ENCODE measurements around the gene SMIM29. TPM values are rescaled to one million over a fixed set of nuclear protein-coding genes. Genes with fewer than 3 reads are reported as not detected.

SMIM29 gene
- total and polyA plus RNA-seq, 10 of the 15 experiments (the other 5 are each of a cell fraction or from before 2014, with no cell fraction given): 7.1 to 30.0 (median 16.2) TPM

DNA sequence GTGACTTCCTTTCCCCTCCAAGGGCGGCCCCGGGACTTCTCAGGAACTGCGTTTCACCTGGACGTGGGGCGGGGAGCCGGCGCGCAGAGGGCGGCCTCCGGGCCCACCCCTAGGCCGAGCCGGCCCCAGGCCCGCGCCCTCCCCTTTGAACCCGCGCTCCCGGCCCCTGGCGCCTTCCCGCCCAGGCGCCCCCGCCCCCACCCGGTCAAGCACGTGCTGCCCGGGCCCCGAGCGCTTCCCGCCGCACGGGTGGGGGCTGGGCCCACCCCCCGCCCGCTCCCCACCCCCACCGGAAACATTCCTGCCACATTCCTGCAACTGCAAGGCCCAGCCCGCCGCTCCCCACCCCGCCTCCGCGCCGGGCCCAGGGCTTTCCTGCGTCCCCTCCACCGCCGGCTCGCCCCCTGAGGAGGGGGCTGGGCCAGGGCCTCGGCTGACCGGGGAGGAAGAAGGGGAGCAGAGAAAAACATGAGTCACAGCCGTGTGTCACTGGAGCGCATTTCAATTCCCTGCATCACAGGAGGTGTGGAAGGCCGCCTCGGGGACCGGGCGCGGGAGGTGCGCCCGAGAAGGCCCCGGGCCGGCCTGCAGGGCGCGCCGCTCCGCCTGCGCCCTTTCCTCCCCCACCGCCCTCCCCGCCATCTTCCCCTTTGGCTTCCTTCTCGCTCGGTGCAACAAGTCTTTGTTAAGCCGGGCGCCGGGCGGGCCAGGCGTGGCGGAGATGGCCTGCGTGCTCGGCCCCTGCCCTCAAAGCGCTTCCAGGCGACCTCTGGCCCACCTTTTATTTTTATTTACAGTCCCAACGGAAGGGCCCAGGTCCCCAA is 13.3 kb downstream of the SMIM29 start:
- in situ Hi-C loops (cut with MboI): loop anchor here (25.0 kb wide), 1 partner anchor 377 kb away; no protein-coding TSS in a partner anchor
- peaks cover 19% of the 10 kb centered on the region for H3K4me1 ChIP-seq (ENCODE audit: control insufficient read depth, insufficient read depth, low read length)
- peak overlapping the region; percentile 88 for H3K27ac ChIP-seq (ENCODE audit: control insufficient read depth, insufficient read depth)
- H2AFZ ChIP-seq (ENCODE audit: control insufficient read depth, low read depth, low read length): peak overlapping the region; percentile 71
- ATAC-seq: peak; percentile 39
- RAD21 ChIA-PET (ENCODE audit: unreplicated experiment): interaction anchor here (2.1 kb wide), 1 partner anchor 13 kb away, joined by 11 read pairs; the partner anchor contains the start of gene SMIM29
- CTCF ChIA-PET: no interaction called here
- SMC1A ChIA-PET (ENCODE audit: uncharacterized antibody, unreplicated experiment): interaction anchor here (1.0 to 1.3 kb wide), 2 partner anchors 11 to 180 kb away, joined by 4 to 10 read pairs; no protein-coding TSS in a partner anchor
- peaks cover 35% of the 10 kb centered on the region for H3K79me2 ChIP-seq (ENCODE audit: control insufficient read depth, insufficient read depth, low read length)
- peaks cover 1% of the 10 kb centered on the region in 2 experiments; a peak in 3 of 4 replicates for H3K36me3 ChIP-seq (ENCODE audit: control insufficient read depth in 2 of 2, insufficient read depth in 2 of 2, low read length in 1 of 2)
- H3K9ac ChIP-seq (ENCODE audit: control insufficient read depth, insufficient read depth, low read length): peak overlapping the region; percentile 85
- intact Hi-C loops (cut with micrococcal nuclease; ENCODE audit: unreplicated experiment): loop anchor here (1.0 kb wide), 1 partner anchor 11 kb away; no protein-coding TSS in a partner anchor
- no peaks in the 10 kb centered on the region for H3K27me3 ChIP-seq (replicated peaks in 1 of 2; ENCODE audit: control insufficient read depth in 2 of 2, insufficient read depth in 2 of 2, low read length in 1 of 2)
- no TSS peak for BruUV-seq (replicated peaks)
- POLR2A ChIA-PET: interaction anchor here (1.3 kb wide), 3 partner anchors 11 to 187 kb away, joined by 3 to 11 read pairs (median 6); no protein-coding TSS in a partner anchor
- no peak for DNase-seq (ENCODE audit: low read depth, low spot score)
- WGBS (ENCODE audit: insufficient coverage, insufficient replicate concordance, low lambda C conversion rate, missing lambda C conversion rate): 9% methylated on average over 35 of the region's 75 CpGs
- H4K20me1 ChIP-seq (ENCODE audit: control insufficient read depth, insufficient read depth): peaks cover 5% of the 10 kb centered on the region; the same call in 1 of the 2 replicates
- peak overlapping the region; percentile 65 for H3K4me2 ChIP-seq (ENCODE audit: control insufficient read depth, insufficient read depth)
- no peak for FAIRE-seq
- peak overlapping the region; percentile 74 for H3K4me3 ChIP-seq
- no peaks in the 10 kb centered on the region for H3K9me3 ChIP-seq (replicated peaks; ENCODE audit: control insufficient read depth, insufficient read depth, low read length)
- TF ChIP-seq CBX5 (IDR thresholded peaks at IDR 0.05; ENCODE audit: low read depth): peak; percentile 15; the same call in 1 of the 2 replicates
- TF ChIP-seq BACH1 (IDR thresholded peaks at IDR 0.05; ENCODE audit: borderline replicate concordance): peak; percentile 87
- TF ChIP-seq DPF2 (IDR thresholded peaks at IDR 0.05): 0 out of 2 replicates have a peak, but pooled peaks have one; percentile 18
- TF ChIP-seq MXI1 (IDR thresholded peaks at IDR 0.05; ENCODE audit: low read depth, low read length): 0 out of 2 replicates have a peak, but pooled peaks have one; percentile 3
- 0 out of 2 replicates have a peak, but pooled peaks have one; percentile 6 for TF ChIP-seq SPI1 (IDR thresholded peaks at IDR 0.05; ENCODE audit: borderline replicate concordance, insufficient read depth, low read depth, low read length)
- peak; percentile 38; the same call in 1 of the 2 replicates for TF ChIP-seq LARP7 (IDR thresholded peaks at IDR 0.05)
- TF ChIP-seq BHLHE40 (IDR thresholded peaks at IDR 0.05; ENCODE audit: borderline replicate concordance in 1 of 2, low read depth in 2 of 2, low read length in 1 of 2): peak; percentile 79 to 85
- TF ChIP-seq, protein P1, sequence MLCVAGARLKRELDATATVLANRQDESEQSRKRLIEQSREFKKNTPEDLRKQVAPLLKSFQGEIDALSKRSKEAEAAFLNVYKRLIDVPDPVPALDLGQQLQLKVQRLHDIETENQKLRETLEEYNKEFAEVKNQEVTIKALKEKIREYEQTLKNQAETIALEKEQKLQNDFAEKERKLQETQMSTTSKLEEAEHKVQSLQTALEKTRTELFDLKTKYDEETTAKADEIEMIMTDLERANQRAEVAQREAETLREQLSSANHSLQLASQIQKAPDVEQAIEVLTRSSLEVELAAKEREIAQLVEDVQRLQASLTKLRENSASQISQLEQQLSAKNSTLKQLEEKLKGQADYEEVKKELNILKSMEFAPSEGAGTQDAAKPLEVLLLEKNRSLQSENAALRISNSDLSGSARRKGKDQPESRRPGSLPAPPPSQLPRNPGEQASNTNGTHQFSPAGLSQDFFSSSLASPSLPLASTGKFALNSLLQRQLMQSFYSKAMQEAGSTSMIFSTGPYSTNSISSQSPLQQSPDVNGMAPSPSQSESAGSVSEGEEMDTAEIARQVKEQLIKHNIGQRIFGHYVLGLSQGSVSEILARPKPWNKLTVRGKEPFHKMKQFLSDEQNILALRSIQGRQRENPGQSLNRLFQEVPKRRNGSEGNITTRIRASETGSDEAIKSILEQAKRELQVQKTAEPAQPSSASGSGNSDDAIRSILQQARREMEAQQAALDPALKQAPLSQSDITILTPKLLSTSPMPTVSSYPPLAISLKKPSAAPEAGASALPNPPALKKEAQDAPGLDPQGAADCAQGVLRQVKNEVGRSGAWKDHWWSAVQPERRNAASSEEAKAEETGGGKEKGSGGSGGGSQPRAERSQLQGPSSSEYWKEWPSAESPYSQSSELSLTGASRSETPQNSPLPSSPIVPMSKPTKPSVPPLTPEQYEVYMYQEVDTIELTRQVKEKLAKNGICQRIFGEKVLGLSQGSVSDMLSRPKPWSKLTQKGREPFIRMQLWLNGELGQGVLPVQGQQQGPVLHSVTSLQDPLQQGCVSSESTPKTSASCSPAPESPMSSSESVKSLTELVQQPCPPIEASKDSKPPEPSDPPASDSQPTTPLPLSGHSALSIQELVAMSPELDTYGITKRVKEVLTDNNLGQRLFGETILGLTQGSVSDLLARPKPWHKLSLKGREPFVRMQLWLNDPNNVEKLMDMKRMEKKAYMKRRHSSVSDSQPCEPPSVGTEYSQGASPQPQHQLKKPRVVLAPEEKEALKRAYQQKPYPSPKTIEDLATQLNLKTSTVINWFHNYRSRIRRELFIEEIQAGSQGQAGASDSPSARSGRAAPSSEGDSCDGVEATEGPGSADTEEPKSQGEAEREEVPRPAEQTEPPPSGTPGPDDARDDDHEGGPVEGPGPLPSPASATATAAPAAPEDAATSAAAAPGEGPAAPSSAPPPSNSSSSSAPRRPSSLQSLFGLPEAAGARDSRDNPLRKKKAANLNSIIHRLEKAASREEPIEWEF (IDR thresholded peaks at IDR 0.05; ENCODE audit: insufficient replicate concordance, low read depth, low read length): no peak
- TF ChIP-seq EZH2 (IDR thresholded peaks at IDR 0.05; ENCODE audit: borderline replicate concordance, control insufficient read depth, low read depth, low read length): no peak
- TF ChIP-seq, protein P2, sequence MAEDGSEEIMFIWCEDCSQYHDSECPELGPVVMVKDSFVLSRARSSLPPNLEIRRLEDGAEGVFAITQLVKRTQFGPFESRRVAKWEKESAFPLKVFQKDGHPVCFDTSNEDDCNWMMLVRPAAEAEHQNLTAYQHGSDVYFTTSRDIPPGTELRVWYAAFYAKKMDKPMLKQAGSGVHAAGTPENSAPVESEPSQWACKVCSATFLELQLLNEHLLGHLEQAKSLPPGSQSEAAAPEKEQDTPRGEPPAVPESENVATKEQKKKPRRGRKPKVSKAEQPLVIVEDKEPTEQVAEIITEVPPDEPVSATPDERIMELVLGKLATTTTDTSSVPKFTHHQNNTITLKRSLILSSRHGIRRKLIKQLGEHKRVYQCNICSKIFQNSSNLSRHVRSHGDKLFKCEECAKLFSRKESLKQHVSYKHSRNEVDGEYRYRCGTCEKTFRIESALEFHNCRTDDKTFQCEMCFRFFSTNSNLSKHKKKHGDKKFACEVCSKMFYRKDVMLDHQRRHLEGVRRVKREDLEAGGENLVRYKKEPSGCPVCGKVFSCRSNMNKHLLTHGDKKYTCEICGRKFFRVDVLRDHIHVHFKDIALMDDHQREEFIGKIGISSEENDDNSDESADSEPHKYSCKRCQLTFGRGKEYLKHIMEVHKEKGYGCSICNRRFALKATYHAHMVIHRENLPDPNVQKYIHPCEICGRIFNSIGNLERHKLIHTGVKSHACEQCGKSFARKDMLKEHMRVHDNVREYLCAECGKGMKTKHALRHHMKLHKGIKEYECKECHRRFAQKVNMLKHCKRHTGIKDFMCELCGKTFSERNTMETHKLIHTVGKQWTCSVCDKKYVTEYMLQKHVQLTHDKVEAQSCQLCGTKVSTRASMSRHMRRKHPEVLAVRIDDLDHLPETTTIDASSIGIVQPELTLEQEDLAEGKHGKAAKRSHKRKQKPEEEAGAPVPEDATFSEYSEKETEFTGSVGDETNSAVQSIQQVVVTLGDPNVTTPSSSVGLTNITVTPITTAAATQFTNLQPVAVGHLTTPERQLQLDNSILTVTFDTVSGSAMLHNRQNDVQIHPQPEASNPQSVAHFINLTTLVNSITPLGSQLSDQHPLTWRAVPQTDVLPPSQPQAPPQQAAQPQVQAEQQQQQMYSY (CRISPR knock-in tag; IDR thresholded peaks at IDR 0.05): peak; percentile 12; the same call in 1 of the 2 replicates
- TF ChIP-seq STAT3 (IDR thresholded peaks at IDR 0.05; ENCODE audit: low read depth, low read length): no peak
- TF ChIP-seq POLR2AphosphoS5 (IDR thresholded peaks at IDR 0.05; ENCODE audit: low read length): peak; percentile 12; the same call in 1 of the 2 replicates
